H1 (cell line): Measurements from ENCODE around the gene MAS1.

Experiments
- CTCF ChIP-seq, 3 experiments: IDR thresholded peaks; 1 replicate in 2 of 3; 2 replicates in 1 of 3; pipeline versions ENCODE4 v1.5.1 to v1.6.1; 2011; ENCODE audit warnings: low read length in 3 of 3, mild to moderate bottlenecking in 3 of 3, inconsistent platforms in 2 of 3, low read depth in 1 of 3, moderate library complexity in 1 of 3; ENCODE audit not compliant: insufficient read depth in 1 of 3; ENCODE audit errors: control extremely low read depth in 1 of 3
- FOSL1 ChIP-seq: IDR thresholded peaks from 2 replicates; pipeline ENCODE4 v1.6.1; 2011; ENCODE audit warnings: mild to moderate bottlenecking, low read depth, low read length, moderate library complexity; ENCODE audit not compliant: insufficient read depth
- JUN ChIP-seq: IDR thresholded peaks from 2 replicates; pipeline ENCODE4 v1.6.1; 2011; ENCODE audit warnings: low read depth, mild to moderate bottlenecking, improper control_type of control experiment, low read length

GRCh38 chr6:159916752-159917151 lies 26.0 kb downstream of the MAS1 start:
- TF ChIP-seq CTCF (IDR thresholded peaks at IDR 0.05; ENCODE audit: control extremely low read depth in 1 of 3, insufficient read depth in 1 of 3, low read depth in 1 of 3, low read length in 3 of 3) (no peak), FOSL1 (no peak), JUN (no peak)
